SK-N-SH (cell line): ENCODE results near the gene RETSAT. TPM values are rescaled to one million over a fixed set of nuclear protein-coding genes. Genes with fewer than 3 reads are reported as not detected.
"Not testable (repeated sequence)": the region's sequence is repeated elsewhere in the genome, so short reads cannot be mapped to it uniquely, and the experiment has no call there.

Experiments
- CTCF ChIA-PET: fragments of 300-600, 350-600 bp; formaldehyde crosslinking; extraction: SDS; loops from one replicate; lab custom pipeline; 2021; lab: Yijun Ruan, JAX
- POLR2A ChIA-PET: fragments of 350-600 bp; sonication (Branson Sonifier 250); formaldehyde crosslinking; extraction: SDS; loops from one replicate; lab custom pipeline; 2020; ENCODE audit warnings: antibody characterized with exemption, inconsistent platforms; lab: Yijun Ruan, JAX
- DNase-seq: peaks from one replicate; pipeline ENCODE4 v3.0.0; 2012
- H2AFZ ChIP-seq: fragments of 200-600 bp; sonication (generic); 2 replicates; pipeline ENCODE4 v1.8.1; 2016; ENCODE audit warnings: antibody characterized with exemption, mild to moderate bottlenecking, low read depth
- H3F3A ChIP-seq: fragments of 200-600 bp; sonication (generic); replicated peaks from 2 replicates; pipeline ENCODE3; 2016; ENCODE audit warnings: antibody characterized with exemption, mild to moderate bottlenecking; ENCODE audit not compliant: insufficient read depth
- H3K27ac ChIP-seq, 2 experiments: fragments of 200-500 bp in 1 of 2; fragments of 200-600 bp in 1 of 2; sonication (Bioruptor generic) in 1 of 2; sonication (generic), shearing (Covaris generic) in 1 of 2; 2 replicates each; pipeline versions ENCODE4 v1.5.1 to v1.6.1; 2014 to 2016; ENCODE audit warnings: low read depth in 2 of 2, inconsistent platforms in 1 of 2, low read length in 1 of 2, mild to moderate bottlenecking in 1 of 2, mixed read lengths in 1 of 2
- H3K27me3 ChIP-seq: fragments of 200-600 bp; sonication (generic), shearing (Covaris generic); 2 replicates; pipeline ENCODE4 v1.6.1; 2016; ENCODE audit warnings: mixed run types; ENCODE audit not compliant: insufficient read depth
- H3K36me3 ChIP-seq, 2 experiments: fragments of 200-500 bp in 1 of 2; fragments of 200-600 bp in 1 of 2; sonication (Bioruptor generic) in 1 of 2; sonication (generic) in 1 of 2; replicated peaks in 1 of 2; 2 replicates each; pipeline versions ENCODE3 to v1.5.1; 2014 to 2016; ENCODE audit warnings: low read length in 1 of 2, mild to moderate bottlenecking in 1 of 2; ENCODE audit not compliant: insufficient read depth in 2 of 2, control insufficient read depth in 1 of 2
- H3K4me1 ChIP-seq, 2 experiments: fragments of 200-500 bp in 1 of 2; fragments of 200-600 bp in 1 of 2; sonication (Bioruptor generic) in 1 of 2; sonication (generic), shearing (Covaris generic) in 1 of 2; 2 replicates each; pipeline versions ENCODE4 v1.5.1 to v1.6.1; 2014 to 2016; ENCODE audit warnings: low read depth in 1 of 2, low read length in 1 of 2, mixed run types in 1 of 2; ENCODE audit not compliant: insufficient read depth in 2 of 2, control insufficient read depth in 1 of 2
- H3K4me2 ChIP-seq: fragments of 200-600 bp; sonication (generic), shearing (Covaris generic); 2 replicates; pipeline ENCODE4 v1.6.1; 2017; ENCODE audit warnings: mixed run types
- H3K4me3 ChIP-seq, 2 experiments: fragments of 200-500 bp in 1 of 2; fragments of 200-600 bp in 1 of 2; sonication (Bioruptor generic) in 1 of 2; sonication (generic), shearing (Covaris generic) in 1 of 2; 2 replicates each; pipeline versions ENCODE4 v1.5.1 to v1.8.1; 2014 to 2016; ENCODE audit warnings: low read depth in 2 of 2, inconsistent platforms in 1 of 2, low read length in 1 of 2, mild to moderate bottlenecking in 1 of 2, mixed read lengths in 1 of 2, moderate library complexity in 1 of 2
- H3K79me2 ChIP-seq: fragments of 200-600 bp; sonication (generic); 2 replicates; pipeline ENCODE4 v1.8.1; 2017; ENCODE audit warnings: mild to moderate bottlenecking; ENCODE audit not compliant: insufficient read depth
- H3K9ac ChIP-seq: fragments of 200-600 bp; sonication (generic); 2 replicates; pipeline ENCODE4 v1.6.1; 2017; ENCODE audit warnings: mixed run types
- H3K9me2 ChIP-seq: fragments of 200-600 bp; sonication (generic); 2 replicates; pipeline ENCODE4 v1.6.1; 2017; ENCODE audit warnings: mixed run types
- H3K9me3 ChIP-seq: fragments of 200-600 bp; sonication (generic); 2 replicates; pipeline ENCODE4 v1.6.1; 2017; ENCODE audit warnings: mixed run types, mild to moderate bottlenecking, moderate library complexity
- H4K20me1 ChIP-seq: fragments of 200-600 bp; sonication (generic); 2 replicates; pipeline ENCODE4 v1.6.1; 2017; ENCODE audit warnings: mild to moderate bottlenecking, mixed run types; ENCODE audit not compliant: insufficient read depth
- CHD2 ChIP-seq: fragments of 150-350 bp; IDR thresholded peaks from 2 replicates; pipeline ENCODE4 v1.6.1; 2018; ENCODE audit warnings: low read length; ENCODE audit not compliant: partially characterized antibody
- EZH2phosphoT487 ChIP-seq: fragments of 200-600 bp; sonication (generic); IDR thresholded peaks from 2 replicates; pipeline ENCODE4 v1.6.1; 2017; ENCODE audit warnings: low read depth, mixed run types, mild to moderate bottlenecking, antibody characterized with exemption, moderate library complexity, borderline replicate concordance
- FOSL2 ChIP-seq: IDR thresholded peaks from 2 replicates; pipeline ENCODE4 v1.4.0; 2012; ENCODE audit warnings: low read depth, mild to moderate bottlenecking, moderate library complexity, borderline replicate concordance
- FOXJ3 ChIP-seq: sonication (generic); formaldehyde crosslinking; IDR thresholded peaks from 2 replicates; pipeline ENCODE4 v1.5.1; 2020; ENCODE audit warnings: mild to moderate bottlenecking, missing genetic modification reagents
- GABPA ChIP-seq: IDR thresholded peaks from 2 replicates; pipeline ENCODE4 v1.4.0; 2012; ENCODE audit warnings: low read depth, mild to moderate bottlenecking
- IRF3 ChIP-seq: fragments of 150-350 bp; IDR thresholded peaks from 2 replicates; pipeline ENCODE4 v1.6.1; 2016; ENCODE audit warnings: mild to moderate bottlenecking, low read depth, low read length
- MAX ChIP-seq: IDR thresholded peaks from 2 replicates; pipeline ENCODE4 v1.4.0; 2012; ENCODE audit warnings: low read depth
- NFIC ChIP-seq: IDR thresholded peaks from 2 replicates; pipeline ENCODE4 v1.4.0; 2012; ENCODE audit warnings: borderline replicate concordance
- POLR2AphosphoS5 ChIP-seq: IDR thresholded peaks from 2 replicates; pipeline ENCODE4 v1.6.1; 2012; ENCODE audit warnings: low read depth, low read length
- RAD21 ChIP-seq: IDR thresholded peaks from 2 replicates; pipeline ENCODE4 v1.6.1; 2012; ENCODE audit warnings: mild to moderate bottlenecking, low read length
- RCOR1 ChIP-seq: fragments of 150-350 bp; IDR thresholded peaks from 2 replicates; pipeline ENCODE4 v1.6.1; 2017; ENCODE audit warnings: antibody characterized with exemption, low read length
- RXRA ChIP-seq: IDR thresholded peaks from 2 replicates; pipeline ENCODE4 v1.4.0; 2012; ENCODE audit warnings: low read depth, mild to moderate bottlenecking, borderline replicate concordance
- WGBS: methylation state at CpG from one replicate; pipeline ENCODE4 v1.1.6; 2017; ENCODE audit warnings: low lambda C conversion rate; 5-methylcytosine and 5-hydroxymethylcytosine counted together
- polyA plus RNA-seq, 3 experiments: library from polyadenylated mRNA; depleted of rRNA; stranded (reverse); fragments of >200 nt; gene quantifications; 2 replicates each; pipeline ENCODE4 v1.2.3, GENCODE V29; 2012
- TF ChIP-seq, protein P1 (sequence below): fragments of 200-600 bp; sonication (generic); IDR thresholded peaks from 2 replicates; pipeline ENCODE4 v1.6.1; 2017; ENCODE audit warnings: antibody characterized with exemption, mild to moderate bottlenecking, moderate library complexity
- TF ChIP-seq, protein P2 (sequence below): IDR thresholded peaks from 2 replicates; pipeline ENCODE4 v1.6.1; 2012; ENCODE audit warnings: mild to moderate bottlenecking, low read depth, low read length, moderate library complexity
- TF ChIP-seq, protein P3 (sequence below): IDR thresholded peaks from 2 replicates; pipeline ENCODE4 v1.4.0; 2012; ENCODE audit warnings: low read depth, borderline replicate concordance
- TF ChIP-seq, protein P4 (sequence below): IDR thresholded peaks from 2 replicates; pipeline ENCODE4 v1.4.0; 2012; ENCODE audit warnings: low read depth, borderline replicate concordance

The RETSAT gene
- polyA plus RNA-seq, 1 of the 3 experiments (the other 2 are of a cell fraction) = 28.0 TPM

GRCh38 chr2:85323988-85324367, 30.4 kb downstream of the RETSAT start:
- not testable (repeated sequence) for DNase-seq, H3K27me3 ChIP-seq, H3K27ac ChIP-seq, H3K4me3 ChIP-seq, H2AFZ ChIP-seq, H3K9me3 ChIP-seq, H3K4me2 ChIP-seq, H3K9me2 ChIP-seq, H3K9ac ChIP-seq
- Histone ChIP-seq H4K20me1 (peaks cover 49% of the 10 kb centered on the region), H3K36me3 (peaks cover 55 to 73% of the 10 kb centered on the region in 2 experiments), H3K79me2 (peaks cover 86% of the 10 kb centered on the region), H3F3A (peaks cover 15% of the 10 kb centered on the region), H3K4me1 (peaks cover 7 to 24% of the 10 kb centered on the region in 2 experiments; a peak in 3 of 4 replicates)
- ChIA-PET CTCF (interaction anchor here (1.0 to 1.7 kb wide), 3 partner anchors 13 to 258 kb away, joined by 3 to 5 read pairs (median 3); no protein-coding TSS in a partner anchor), POLR2A (interaction anchor here (1.1 kb wide), 1 partner anchor 13 kb away, joined by 3 read pairs; no protein-coding TSS in a partner anchor)
- 95% methylated on average over 10 of the region's 11 CpGs for WGBS

DNA sequence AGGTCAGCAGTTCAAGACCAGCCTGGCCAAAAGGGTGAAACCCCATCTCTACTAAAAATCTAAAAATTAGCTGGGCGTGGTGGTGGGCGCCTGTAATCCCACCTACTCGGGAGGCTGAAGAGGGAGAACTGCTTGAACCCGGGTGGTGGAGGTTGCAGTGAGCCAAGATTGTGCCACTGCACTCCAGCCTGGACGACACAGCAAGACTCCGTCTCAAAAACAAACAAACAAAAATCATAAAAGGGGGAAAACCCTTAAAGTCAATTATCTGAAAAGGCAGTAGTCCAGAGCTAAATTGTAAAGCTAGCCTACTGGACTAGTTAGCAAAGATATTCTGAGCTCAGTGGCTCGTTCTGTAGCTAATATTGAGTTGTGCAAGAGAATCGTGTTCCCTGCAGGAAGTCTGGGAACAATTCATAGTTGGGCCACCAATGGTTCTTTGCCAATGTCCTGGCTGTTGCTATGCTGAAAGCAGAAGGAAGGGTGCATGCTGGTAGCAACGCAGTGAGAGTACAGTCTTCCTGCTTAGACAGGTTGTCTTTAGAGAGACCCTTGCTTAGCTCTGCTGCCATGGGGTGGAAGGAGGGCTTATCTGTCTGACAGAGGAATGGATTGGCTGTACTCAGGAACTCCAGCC, 30.9 kb downstream of the RETSAT start:
- Histone ChIP-seq H3K9ac (no peak overlapping the region), H3K27ac (no peak overlapping the region), H3K4me3 (no peak overlapping the region), H3K9me2 (no peaks in the 10 kb centered on the region), H3F3A (peaks cover 11% of the 10 kb centered on the region), H3K27me3 (no peaks in the 10 kb centered on the region), H2AFZ (no peak overlapping the region), H4K20me1 (peaks cover 52% of the 10 kb centered on the region), H3K36me3 (peaks cover 57 to 74% of the 10 kb centered on the region in 2 experiments), H3K4me1 (peaks cover 7 to 25% of the 10 kb centered on the region in 2 experiments; a peak in 3 of 4 replicates), H3K4me2 (no peak overlapping the region), H3K79me2 (peaks cover 86% of the 10 kb centered on the region), H3K9me3 (no peaks in the 10 kb centered on the region)
- POLR2A ChIA-PET = interaction anchor here (1.1 kb wide), 1 partner anchor 13 kb away, joined by 3 read pairs; no protein-coding TSS in a partner anchor
- WGBS = 92% methylated on average over 9 of the region's 9 CpGs
- CTCF ChIA-PET = interaction anchor here (1.0 to 1.6 kb wide), 2 partner anchors 23 to 257 kb away, joined by 3 to 5 read pairs; no protein-coding TSS in a partner anchor
- no peak for DNase-seq
- TF ChIP-seq RAD21 (no peak), EZH2phosphoT487 (no peak), RXRA (no peak), NFIC (no peak), FOSL2 (no peak), GABPA (no peak), POLR2AphosphoS5 (no peak), CHD2 (no peak), FOXJ3 (CRISPR knock-in tag) (no peak), MAX (no peak), RCOR1 (no peak), IRF3 (no peak)
- TF ChIP-seq, protein P1, sequence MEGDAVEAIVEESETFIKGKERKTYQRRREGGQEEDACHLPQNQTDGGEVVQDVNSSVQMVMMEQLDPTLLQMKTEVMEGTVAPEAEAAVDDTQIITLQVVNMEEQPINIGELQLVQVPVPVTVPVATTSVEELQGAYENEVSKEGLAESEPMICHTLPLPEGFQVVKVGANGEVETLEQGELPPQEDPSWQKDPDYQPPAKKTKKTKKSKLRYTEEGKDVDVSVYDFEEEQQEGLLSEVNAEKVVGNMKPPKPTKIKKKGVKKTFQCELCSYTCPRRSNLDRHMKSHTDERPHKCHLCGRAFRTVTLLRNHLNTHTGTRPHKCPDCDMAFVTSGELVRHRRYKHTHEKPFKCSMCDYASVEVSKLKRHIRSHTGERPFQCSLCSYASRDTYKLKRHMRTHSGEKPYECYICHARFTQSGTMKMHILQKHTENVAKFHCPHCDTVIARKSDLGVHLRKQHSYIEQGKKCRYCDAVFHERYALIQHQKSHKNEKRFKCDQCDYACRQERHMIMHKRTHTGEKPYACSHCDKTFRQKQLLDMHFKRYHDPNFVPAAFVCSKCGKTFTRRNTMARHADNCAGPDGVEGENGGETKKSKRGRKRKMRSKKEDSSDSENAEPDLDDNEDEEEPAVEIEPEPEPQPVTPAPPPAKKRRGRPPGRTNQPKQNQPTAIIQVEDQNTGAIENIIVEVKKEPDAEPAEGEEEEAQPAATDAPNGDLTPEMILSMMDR = no peak
- TF ChIP-seq, protein P2, sequence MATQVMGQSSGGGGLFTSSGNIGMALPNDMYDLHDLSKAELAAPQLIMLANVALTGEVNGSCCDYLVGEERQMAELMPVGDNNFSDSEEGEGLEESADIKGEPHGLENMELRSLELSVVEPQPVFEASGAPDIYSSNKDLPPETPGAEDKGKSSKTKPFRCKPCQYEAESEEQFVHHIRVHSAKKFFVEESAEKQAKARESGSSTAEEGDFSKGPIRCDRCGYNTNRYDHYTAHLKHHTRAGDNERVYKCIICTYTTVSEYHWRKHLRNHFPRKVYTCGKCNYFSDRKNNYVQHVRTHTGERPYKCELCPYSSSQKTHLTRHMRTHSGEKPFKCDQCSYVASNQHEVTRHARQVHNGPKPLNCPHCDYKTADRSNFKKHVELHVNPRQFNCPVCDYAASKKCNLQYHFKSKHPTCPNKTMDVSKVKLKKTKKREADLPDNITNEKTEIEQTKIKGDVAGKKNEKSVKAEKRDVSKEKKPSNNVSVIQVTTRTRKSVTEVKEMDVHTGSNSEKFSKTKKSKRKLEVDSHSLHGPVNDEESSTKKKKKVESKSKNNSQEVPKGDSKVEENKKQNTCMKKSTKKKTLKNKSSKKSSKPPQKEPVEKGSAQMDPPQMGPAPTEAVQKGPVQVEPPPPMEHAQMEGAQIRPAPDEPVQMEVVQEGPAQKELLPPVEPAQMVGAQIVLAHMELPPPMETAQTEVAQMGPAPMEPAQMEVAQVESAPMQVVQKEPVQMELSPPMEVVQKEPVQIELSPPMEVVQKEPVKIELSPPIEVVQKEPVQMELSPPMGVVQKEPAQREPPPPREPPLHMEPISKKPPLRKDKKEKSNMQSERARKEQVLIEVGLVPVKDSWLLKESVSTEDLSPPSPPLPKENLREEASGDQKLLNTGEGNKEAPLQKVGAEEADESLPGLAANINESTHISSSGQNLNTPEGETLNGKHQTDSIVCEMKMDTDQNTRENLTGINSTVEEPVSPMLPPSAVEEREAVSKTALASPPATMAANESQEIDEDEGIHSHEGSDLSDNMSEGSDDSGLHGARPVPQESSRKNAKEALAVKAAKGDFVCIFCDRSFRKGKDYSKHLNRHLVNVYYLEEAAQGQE = no peak
- TF ChIP-seq, protein P3, sequence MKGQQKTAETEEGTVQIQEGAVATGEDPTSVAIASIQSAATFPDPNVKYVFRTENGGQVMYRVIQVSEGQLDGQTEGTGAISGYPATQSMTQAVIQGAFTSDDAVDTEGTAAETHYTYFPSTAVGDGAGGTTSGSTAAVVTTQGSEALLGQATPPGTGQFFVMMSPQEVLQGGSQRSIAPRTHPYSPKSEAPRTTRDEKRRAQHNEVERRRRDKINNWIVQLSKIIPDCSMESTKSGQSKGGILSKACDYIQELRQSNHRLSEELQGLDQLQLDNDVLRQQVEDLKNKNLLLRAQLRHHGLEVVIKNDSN = no peak
- TF ChIP-seq, protein P4, sequence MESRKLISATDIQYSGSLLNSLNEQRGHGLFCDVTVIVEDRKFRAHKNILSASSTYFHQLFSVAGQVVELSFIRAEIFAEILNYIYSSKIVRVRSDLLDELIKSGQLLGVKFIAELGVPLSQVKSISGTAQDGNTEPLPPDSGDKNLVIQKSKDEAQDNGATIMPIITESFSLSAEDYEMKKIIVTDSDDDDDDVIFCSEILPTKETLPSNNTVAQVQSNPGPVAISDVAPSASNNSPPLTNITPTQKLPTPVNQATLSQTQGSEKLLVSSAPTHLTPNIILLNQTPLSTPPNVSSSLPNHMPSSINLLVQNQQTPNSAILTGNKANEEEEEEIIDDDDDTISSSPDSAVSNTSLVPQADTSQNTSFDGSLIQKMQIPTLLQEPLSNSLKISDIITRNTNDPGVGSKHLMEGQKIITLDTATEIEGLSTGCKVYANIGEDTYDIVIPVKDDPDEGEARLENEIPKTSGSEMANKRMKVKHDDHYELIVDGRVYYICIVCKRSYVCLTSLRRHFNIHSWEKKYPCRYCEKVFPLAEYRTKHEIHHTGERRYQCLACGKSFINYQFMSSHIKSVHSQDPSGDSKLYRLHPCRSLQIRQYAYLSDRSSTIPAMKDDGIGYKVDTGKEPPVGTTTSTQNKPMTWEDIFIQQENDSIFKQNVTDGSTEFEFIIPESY = no peak
